HepG2 (cell line): ENCODE data around the gene ZSWIM6. TPM values are rescaled to one million over a fixed set of nuclear protein-coding genes. Genes with fewer than 3 reads are reported as not detected.

ENCODE experiments used
- ATAC-seq: fragments of 200-7000 bp; cut with Tn5 transposase; 3 replicates; pipeline ENCODE4 v1.9.1; 2020; ENCODE audit warnings: mild to moderate bottlenecking, moderate library complexity
- BruUV-seq: library from RNA; stranded (reverse); fragments of 400-500 nt; replicated peaks from 2 replicates; lab custom pipeline; 2021; lab: Mats Ljungman, UMichigan
- CTCF ChIA-PET: fragments of 300-600 bp; formaldehyde crosslinking; extraction: SDS; loops from one replicate; lab custom pipeline; 2021; ENCODE audit warnings: low total read pairs, inconsistent platforms, low intra/inter-chr PET ratio; lab: Yijun Ruan, JAX
- POLR2A ChIA-PET: fragments of 350-600 bp; sonication (Branson Sonifier 250); formaldehyde crosslinking; loops from one replicate; lab custom pipeline; 2020; ENCODE audit warnings: antibody characterized with exemption, inconsistent platforms; lab: Yijun Ruan, JAX
- DNase-seq: peaks from one replicate; pipeline ENCODE4 v3.0.0-alpha.2; 2015; ENCODE audit warnings: low spot score
- FAIRE-seq: peaks from 3 replicates; lab custom pipeline; 2011; peaks lifted over from hg19 to GRCh38; lab: Jason Lieb, UNC
- H2AFZ ChIP-seq: one replicate; pipeline ENCODE4 v1.6.1; 2011; ENCODE audit warnings: low read length, inconsistent platforms
- H3K27ac ChIP-seq: fragments of 300-600 bp; 3 replicates; pipeline ENCODE4 v1.8.0; 2011; ENCODE audit warnings: mixed run types, mild to moderate bottlenecking, mixed read lengths, low read length, inconsistent platforms; ENCODE audit not compliant: insufficient read depth; ENCODE audit errors: extremely low read length
- H3K27me3 ChIP-seq, 2 experiments: fragments of 200-600 bp in 1 of 2; 2 replicates in 1 of 2; 3 replicates in 1 of 2; pipeline versions ENCODE4 v1.6.0 to v1.8.0; 2011; ENCODE audit warnings: low read length in 2 of 2, mild to moderate bottlenecking in 2 of 2, moderate library complexity in 2 of 2, inconsistent platforms in 1 of 2; ENCODE audit not compliant: insufficient read depth in 2 of 2, control insufficient read depth in 1 of 2
- H3K36me3 ChIP-seq, 2 experiments: fragments of 200-600 bp in 1 of 2; replicated peaks in 1 of 2; 2 replicates in 1 of 2; 3 replicates in 1 of 2; pipeline versions ENCODE4 v1.5.1 to v1.8.0; 2011; ENCODE audit warnings: low read length in 2 of 2, inconsistent platforms in 1 of 2; ENCODE audit not compliant: insufficient read depth in 2 of 2, control insufficient read depth in 1 of 2
- H3K4me1 ChIP-seq: 2 replicates; pipeline ENCODE4 v1.5.1; 2012; ENCODE audit warnings: low read length, inconsistent platforms; ENCODE audit not compliant: insufficient read depth
- H3K4me2 ChIP-seq: 2 replicates; pipeline ENCODE4 v1.6.0; 2011; ENCODE audit warnings: low read depth, low read length, inconsistent platforms
- H3K4me3 ChIP-seq, 3 experiments: fragments of 200-600 bp in 1 of 3; sonication (generic), shearing (Covaris generic) in 1 of 3; replicated peaks in 1 of 3; 2 replicates each; pipeline ENCODE4 v1.5.1; 2011 to 2016; ENCODE audit warnings: low read length in 3 of 3, inconsistent platforms in 2 of 3, low read depth in 2 of 3, mild to moderate bottlenecking in 2 of 3, control low read depth in 1 of 3, mixed read lengths in 1 of 3; ENCODE audit not compliant: insufficient read depth in 1 of 3
- H3K79me2 ChIP-seq: one replicate; pipeline ENCODE4 v1.6.1; 2011; ENCODE audit warnings: low read length, inconsistent platforms; ENCODE audit not compliant: insufficient read depth
- H3K9ac ChIP-seq: 2 replicates; pipeline ENCODE4 v1.6.0; 2011; ENCODE audit warnings: mild to moderate bottlenecking, low read depth, low read length, inconsistent platforms; ENCODE audit not compliant: insufficient read depth
- H3K9me3 ChIP-seq: 2 replicates; pipeline ENCODE4 v1.5.1; 2012; ENCODE audit warnings: mild to moderate bottlenecking, low read length
- H4K20me1 ChIP-seq: 2 replicates; pipeline ENCODE4 v1.6.0; 2011; ENCODE audit warnings: inconsistent platforms, mild to moderate bottlenecking, low read length, moderate library complexity; ENCODE audit not compliant: insufficient read depth
- DNMT3B ChIP-seq: conservative IDR thresholded peaks from 2 replicates; pipeline ENCODE4 v1.6.1; 2016; ENCODE audit warnings: missing biosample characterization, control low read depth
- JDP2 ChIP-seq: sonication (generic); formaldehyde crosslinking; IDR thresholded peaks from 2 replicates; pipeline ENCODE4 v1.8.1; 2022; ENCODE audit warnings: missing genetic modification reagents, borderline replicate concordance
- MIER3 ChIP-seq: IDR thresholded peaks from 2 replicates; pipeline ENCODE4 v1.6.1; 2016; ENCODE audit warnings: missing compliant biosample characterization, borderline replicate concordance
- NRL ChIP-seq: sonication (generic); formaldehyde crosslinking; IDR thresholded peaks from 2 replicates; pipeline ENCODE4 v1.5.0; 2020; ENCODE audit warnings: missing genetic modification reagents, mild to moderate bottlenecking, moderate library complexity, borderline replicate concordance
- PHF20 ChIP-seq: sonication (generic); formaldehyde crosslinking; IDR thresholded peaks from 2 replicates; pipeline ENCODE4 v1.5.0; 2020; ENCODE audit warnings: mild to moderate bottlenecking, missing genetic modification reagents
- POLR2AphosphoS2 ChIP-seq: IDR thresholded peaks from 2 replicates; pipeline ENCODE4 v1.6.1; 2011; ENCODE audit warnings: low read depth, low read length, improper control_type of control experiment
- SMARCC2 ChIP-seq: fragments of 450-650 bp; IDR thresholded peaks from 2 replicates; pipeline ENCODE4 v1.6.1; 2017; ENCODE audit warnings: antibody characterized with exemption, mild to moderate bottlenecking
- SRY ChIP-seq: sonication (generic); formaldehyde crosslinking; IDR thresholded peaks from 2 replicates; pipeline ENCODE4 v1.8.0; 2022; ENCODE audit warnings: mild to moderate bottlenecking, missing genetic modification reagents
- TBL1XR1 ChIP-seq: fragments of 150-350 bp; IDR thresholded peaks from 2 replicates; pipeline ENCODE4 v1.6.1; 2014; ENCODE audit warnings: borderline replicate concordance, low read length; ENCODE audit not compliant: partially characterized antibody
- ZBTB37 ChIP-seq: sonication (generic); formaldehyde crosslinking; IDR thresholded peaks from 2 replicates; pipeline ENCODE4 v1.4.0; 2020; ENCODE audit warnings: mild to moderate bottlenecking, missing genetic modification reagents
- ZFP41 ChIP-seq: sonication (generic); formaldehyde crosslinking; IDR thresholded peaks from 2 replicates; pipeline ENCODE4 v1.4.0; 2020; ENCODE audit warnings: mild to moderate bottlenecking, missing genetic modification reagents, borderline replicate concordance
- ZNF333 ChIP-seq: sonication (generic); formaldehyde crosslinking; IDR thresholded peaks from 2 replicates; pipeline ENCODE4 v1.4.0; 2020; ENCODE audit warnings: mild to moderate bottlenecking, missing genetic modification reagents, borderline replicate concordance
- ZNF598 ChIP-seq: sonication (generic); formaldehyde crosslinking; IDR thresholded peaks from 2 replicates; pipeline ENCODE4 v1.5.1; 2020; ENCODE audit warnings: mild to moderate bottlenecking, missing genetic modification reagents, borderline replicate concordance
- ZNF703 ChIP-seq: sonication (generic); formaldehyde crosslinking; IDR thresholded peaks from 2 replicates; pipeline ENCODE4 v1.5.1; 2020; ENCODE audit warnings: missing genetic modification reagents, mild to moderate bottlenecking, moderate library complexity, borderline replicate concordance
- ZSCAN20 ChIP-seq: sonication (generic); formaldehyde crosslinking; IDR thresholded peaks from 2 replicates; pipeline ENCODE4 v1.4.0; 2020; ENCODE audit warnings: missing genetic modification reagents, mild to moderate bottlenecking, borderline replicate concordance
- WGBS: methylation state at CpG from one replicate; pipeline ENCODE4 v1.1.6; 2017; ENCODE audit warnings: low lambda C conversion rate; 5-methylcytosine and 5-hydroxymethylcytosine counted together
- in situ Hi-C: cut with HindIII; loops from 2 replicates; pipeline ENCODE4 v1.10.0; 2017; ENCODE audit warnings: low pct_unique_long_range_greater_than_20kb; ENCODE audit not compliant: extremely low pct_ligation_motif_present
- intact Hi-C: fragments of 100-400 bp; cut with micrococcal nuclease; formaldehyde crosslinking; loops from one replicate; pipeline ENCODE4 v1.10.0; 2022; ENCODE audit not compliant: unreplicated experiment
- polyA plus RNA-seq, 8 experiments: library from polyadenylated mRNA; depleted of rRNA in 3 of 8; stranded (reverse) in 7 of 8; unstranded in 1 of 8; fragments of >200 nt; fragmentation: Illumina TruSeq in 4 of 8; extraction: Trizol in 4 of 8; gene quantifications; 2 replicates each; pipeline versions ENCODE4 v1.2.1 to v1.2.3, GENCODE V29; 2011 to 2016; ENCODE audit warnings: low read depth in 4 of 8, missing spikeins in 1 of 8, mixed read lengths in 1 of 8; ENCODE audit not compliant: insufficient read depth in 1 of 8
- total RNA-seq, 5 experiments: library from RNA; depleted of rRNA; stranded (reverse); fragments of >200 nt; fragmentation: Illumina TruSeq; extraction: Trizol; gene quantifications; 2 replicates each; pipeline ENCODE4 v1.2.3, GENCODE V29; 2016; ENCODE audit warnings: low read depth in 1 of 5
- TF ChIP-seq, protein P1 (sequence below): sonication (generic); formaldehyde crosslinking; IDR thresholded peaks from 2 replicates; pipeline ENCODE4 v1.8.1; 2023; ENCODE audit warnings: mild to moderate bottlenecking, inconsistent platforms, moderate library complexity, missing genetic modification reagents, borderline replicate concordance

ZSWIM6 gene
- total and polyA plus RNA-seq, 2 of the 13 experiments (the other 11 are each of a cell fraction or from before 2014, with no cell fraction given) = 0.82 to 1.9 TPM

DNA sequence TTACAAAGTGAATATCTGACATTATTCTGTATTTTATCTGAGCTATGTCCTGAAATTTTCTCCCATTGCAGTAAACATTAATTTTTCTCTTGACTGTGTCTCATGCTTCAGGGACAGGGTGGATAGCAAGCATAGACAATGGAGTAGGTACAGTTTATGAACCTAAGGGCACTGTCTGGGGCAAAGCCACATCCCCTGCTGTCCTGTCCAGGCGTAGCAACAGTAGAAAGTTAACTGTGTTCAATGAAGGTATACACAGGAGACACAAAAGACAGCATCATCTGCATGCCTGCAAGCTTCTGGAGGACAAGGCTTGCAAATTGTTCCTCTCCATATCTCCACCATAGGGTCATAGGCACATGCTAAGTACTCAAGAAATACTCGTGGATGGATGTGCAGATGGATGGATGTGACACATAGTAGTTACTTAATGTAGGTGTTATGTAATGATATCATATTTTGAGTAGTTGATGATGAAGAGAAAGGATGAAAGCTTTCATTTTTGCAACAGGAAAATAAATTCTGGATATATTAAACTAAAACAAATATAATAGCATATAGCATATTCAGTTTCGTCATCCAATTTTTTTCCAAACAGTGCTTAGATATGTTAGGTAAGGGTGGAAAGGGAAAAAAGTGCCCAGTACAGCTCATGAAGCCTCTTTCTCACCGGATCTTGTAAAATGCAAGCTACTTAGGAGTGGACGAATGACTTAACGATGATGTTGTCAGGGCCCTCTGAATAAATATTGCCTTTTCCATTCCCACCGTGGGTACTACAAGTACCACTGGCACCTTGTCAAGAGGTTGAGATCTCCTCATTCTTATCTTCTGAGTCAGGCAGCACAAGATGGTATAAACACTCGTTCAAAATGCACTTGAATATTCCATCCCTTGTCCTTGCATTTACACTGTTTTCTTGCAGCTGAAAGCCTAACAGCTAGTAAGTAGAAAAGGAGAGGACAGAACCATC is 19.9 kb upstream of the ZSWIM6 start:
- POLR2A ChIA-PET = no interaction called here
- TF ChIP-seq TBL1XR1 = no peak
- no peak for TF ChIP-seq NRL (CRISPR knock-in tag)
- no peak for TF ChIP-seq SRY (CRISPR knock-in tag)
- TF ChIP-seq, protein P1, sequence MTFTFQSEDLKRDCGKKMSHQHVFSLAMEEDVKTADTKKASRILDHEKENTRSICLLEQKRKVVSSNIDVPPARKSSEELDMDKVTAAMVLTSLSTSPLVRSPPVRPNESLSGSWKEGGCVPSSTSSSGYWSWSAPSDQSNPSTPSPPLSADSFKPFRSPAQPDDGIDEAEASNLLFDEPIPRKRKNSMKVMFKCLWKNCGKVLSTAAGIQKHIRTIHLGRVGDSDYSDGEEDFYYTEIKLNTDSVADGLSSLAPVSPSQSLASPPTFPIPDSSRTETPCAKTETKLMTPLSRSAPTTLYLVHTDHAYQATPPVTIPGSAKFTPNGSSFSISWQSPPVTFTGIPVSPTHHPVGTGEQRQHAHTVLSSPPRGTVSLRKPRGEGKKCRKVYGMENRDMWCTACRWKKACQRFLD (CRISPR knock-in tag) = no peak
- no peak for TF ChIP-seq PHF20
- TF ChIP-seq ZFP41 = no peak
- no peak for TF ChIP-seq ZSCAN20 (CRISPR knock-in tag)
- no peak for TF ChIP-seq JDP2 (CRISPR knock-in tag)
- no peak for TF ChIP-seq SMARCC2
- TF ChIP-seq POLR2AphosphoS2 = no peak
- TF ChIP-seq ZNF333 (CRISPR knock-in tag) = no peak
- no peak for TF ChIP-seq ZNF703 (CRISPR knock-in tag)
- no peak for TF ChIP-seq ZNF598
- no peak for TF ChIP-seq DNMT3B (CRISPR knock-in tag)
- TF ChIP-seq ZBTB37 (CRISPR knock-in tag) = no peak
- no peak for TF ChIP-seq MIER3 (CRISPR knock-in tag)
- TF ChIP-seq, all 625 proteins: peak for 0
- DNase-seq (no peak), FAIRE-seq (no peak), ATAC-seq (peak; percentile 68)
- CTCF ChIA-PET = no interaction called here
- Histone ChIP-seq H3K9ac (no peak overlapping the region), H3K4me1 (no peaks in the 10 kb centered on the region), H3K27ac (no peak overlapping the region), H4K20me1 (no peaks in the 10 kb centered on the region), H3K4me2 (no peak overlapping the region), H3K9me3 (no peaks in the 10 kb centered on the region), H2AFZ (no peak overlapping the region), H3K4me3 (no peak overlapping the region), H3K79me2 (no peaks in the 10 kb centered on the region), H3K36me3 (no peaks in the 10 kb centered on the region), H3K27me3 (no peaks in the 10 kb centered on the region)
- intact Hi-C loops = no loop called here
- in situ Hi-C loops = no loop called here
- BruUV-seq = no TSS peak
- 23% methylated on average over 8 of the region's 8 CpGs for WGBS
